Tibial nerve (tissue), 4 donors: Measurements from ENCODE around the gene STK10. TPM values are rescaled to one million over a fixed set of nuclear protein-coding genes. Genes with fewer than 3 reads are reported as not detected.

Experiments used
- DNase-seq, 2 donors: peaks; one replicate each; pipeline ENCODE4 v3.0.0-alpha.2; 2019; ENCODE audit warnings: low spot score in 2 of 2
- H3K27ac ChIP-seq, 4 donors: fragments of 200-600 bp; sonication (generic) in 3 of 4; one replicate each; pipeline ENCODE4 v1.5.1; 2017 to 2019; ENCODE audit warnings: mild to moderate bottlenecking in 1 of 4
- H3K27me3 ChIP-seq, 2 donors: fragments of 200-600 bp; sonication (generic) in 1 of 2; one replicate each; pipeline versions ENCODE4 v1.5.1 to v1.6.0; 2017 to 2019
- H3K36me3 ChIP-seq, 3 donors: fragments of 200-600 bp; sonication (generic); one replicate each; pipeline ENCODE4 v1.5.1; 2018 to 2019
- H3K4me1 ChIP-seq, 4 donors: fragments of 200-600 bp; sonication (generic) in 3 of 4; one replicate each; pipeline ENCODE4 v1.5.1; 2017 to 2019
- H3K4me3 ChIP-seq, 4 donors: fragments of 200-600 bp; sonication (generic) in 3 of 4; one replicate each; pipeline ENCODE4 v1.5.1; 2017 to 2019; ENCODE audit warnings: mild to moderate bottlenecking in 1 of 4, moderate library complexity in 1 of 4
- H3K9me3 ChIP-seq, 4 donors: fragments of 200-600 bp; sonication (generic) in 3 of 4; one replicate each; pipeline ENCODE4 v1.5.1; 2017 to 2019
- CTCF ChIP-seq, 5 experiments: fragments of 200-600 bp in 3 of 5; fragments of 450-650 bp in 2 of 5; sonication (generic) in 3 of 5; IDR thresholded peaks; one replicate each; pipeline ENCODE4 v1.5.1; 2016 to 2019; ENCODE audit warnings: antibody characterized with exemption in 5 of 5, mild to moderate bottlenecking in 3 of 5, moderate library complexity in 2 of 5
- EP300 ChIP-seq, 2 donors: sonication (generic); formaldehyde crosslinking; IDR thresholded peaks; one replicate each; pipeline ENCODE4 v1.6.1; 2017; ENCODE audit warnings: antibody characterized with exemption in 2 of 2, mild to moderate bottlenecking in 1 of 2
- POLR2A ChIP-seq, 2 donors: fragments of 450-650 bp; IDR thresholded peaks; one replicate each; pipeline ENCODE4 v1.6.1; 2017; ENCODE audit warnings: antibody characterized with exemption in 2 of 2, mild to moderate bottlenecking in 2 of 2, moderate library complexity in 2 of 2
- WGBS, 2 donors: methylation state at CpG; one replicate each; pipeline ENCODE4 v1.1.5; 2018; 5-methylcytosine and 5-hydroxymethylcytosine counted together
- total RNA-seq, 4 donors: library from RNA; depleted of rRNA; stranded (reverse); fragments of >200 nt; gene quantifications; one replicate each; pipeline ENCODE4 v1.1.0, GENCODE V29; 2016

The STK10 gene
- total RNA-seq, 4 donors from 2014 or later, result 35.4 to 75.6 (median 48.0) TPM

GRCh38 chr5:172015346-172015745, 172.7 kb downstream of the STK10 start:
- H3K4me3 ChIP-seq, result no peak overlapping the region
- 89 to 91% methylated on average over 4 of the region's 4 CpGs for WGBS, 2 donors
- no peaks in the 10 kb centered on the region for H3K9me3 ChIP-seq
- DNase-seq, result no peak
- no peaks in the 10 kb centered on the region for H3K36me3 ChIP-seq
- H3K27me3 ChIP-seq, result no peaks in the 10 kb centered on the region
- TF ChIP-seq EP300 (IDR thresholded peaks at IDR 0.05) (no peak), POLR2A (IDR thresholded peaks at IDR 0.05) (no peak), CTCF (IDR thresholded peaks at IDR 0.05) (no peak)
- H3K4me1 ChIP-seq, result no peaks in the 10 kb centered on the region
- H3K27ac ChIP-seq, result no peak overlapping the region

GRCh38 chr5:172010278-172010677, 177.7 kb downstream of the STK10 start:
- Histone ChIP-seq H3K9me3 (no peaks in the 10 kb centered on the region), H3K4me3 (no peak overlapping the region), H3K27ac (no peak overlapping the region), H3K36me3 (no peaks in the 10 kb centered on the region), H3K4me1 (peaks cover 0 to 16% (median 7%) of the 10 kb centered on the region in 4 donors), H3K27me3 (no peaks in the 10 kb centered on the region)
- DNase-seq, result no peak
- 49% methylated on average over 2 of the region's 2 CpGs for WGBS, 2 donors
- TF ChIP-seq EP300 (IDR thresholded peaks at IDR 0.05), result no peak
- no peak for TF ChIP-seq CTCF (IDR thresholded peaks at IDR 0.05)
- TF ChIP-seq POLR2A (IDR thresholded peaks at IDR 0.05), result no peak

- 66% methylated on average over 5 of the region's 5 CpGs for WGBS, 2 donors
- TF ChIP-seq CTCF (IDR thresholded peaks at IDR 0.05), result no peak
- TF ChIP-seq EP300 (IDR thresholded peaks at IDR 0.05), result no peak
- TF ChIP-seq POLR2A (IDR thresholded peaks at IDR 0.05), result no peak
Measured at GRCh38 chr5:172009536-172010270, 178.3 kb downstream of the STK10 start.

GRCh38 chr5:172008689-172009141, 179.3 kb downstream of the STK10 start:
- no peaks in the 10 kb centered on the region for H3K27me3 ChIP-seq
- DNase-seq, result no peak
- H3K4me3 ChIP-seq, result no peak overlapping the region
- no peak overlapping the region for H3K27ac ChIP-seq
- WGBS, 2 donors, result 38 to 44% methylated on average over 6 of the region's 6 CpGs
- no peak for TF ChIP-seq POLR2A (IDR thresholded peaks at IDR 0.05)
- TF ChIP-seq EP300 (IDR thresholded peaks at IDR 0.05), result no peak
- no peak for TF ChIP-seq CTCF (IDR thresholded peaks at IDR 0.05)
- peaks cover 0 to 31% (median 23%) of the 10 kb centered on the region in 4 donors for H3K4me1 ChIP-seq
- no peaks in the 10 kb centered on the region for H3K36me3 ChIP-seq
- H3K9me3 ChIP-seq, result no peaks in the 10 kb centered on the region

More at GRCh38 chr5:172009536-172010270, 178.3 kb downstream of the STK10 start:
- no peaks in the 10 kb centered on the region for H3K27me3 ChIP-seq
- no peak overlapping the region for H3K27ac ChIP-seq
- no peaks in the 10 kb centered on the region for H3K36me3 ChIP-seq
- no peak overlapping the region for H3K4me3 ChIP-seq
- H3K4me1 ChIP-seq, result peaks cover 0 to 21% (median 13%) of the 10 kb centered on the region in 4 donors
- no peak for DNase-seq
- H3K9me3 ChIP-seq, result no peaks in the 10 kb centered on the region

- no peaks in the 10 kb centered on the region for H3K36me3 ChIP-seq
- WGBS, 2 donors, result 39 to 43% methylated on average over 3 of the region's 3 CpGs
- H3K27ac ChIP-seq, result peak overlapping the region in 2 of 4 donors; percentile 94 to 95
- no peak for TF ChIP-seq POLR2A (IDR thresholded peaks at IDR 0.05)
- no peak for TF ChIP-seq EP300 (IDR thresholded peaks at IDR 0.05)
- TF ChIP-seq CTCF (IDR thresholded peaks at IDR 0.05), result no peak
- H3K4me3 ChIP-seq, result peak overlapping the region in 1 of 4 donors; percentile 92
- no peak for DNase-seq
- H3K4me1 ChIP-seq, result peaks cover 0 to 38% (median 29%) of the 10 kb centered on the region in 4 donors
- no peaks in the 10 kb centered on the region for H3K9me3 ChIP-seq
- H3K27me3 ChIP-seq, result no peaks in the 10 kb centered on the region
Measured at GRCh38 chr5:172008111-172008455, 179.9 kb downstream of the STK10 start.
